H7 (cell line): ENCODE data around the gene RINT1. TPM values are rescaled to one million over a fixed set of nuclear protein-coding genes. Genes with fewer than 3 reads are reported as not detected.
"Not testable (repeated sequence)": the region's sequence is repeated elsewhere in the genome, so short reads cannot be mapped to it uniquely, and the experiment has no call there.

Source experiments
- DNase-seq: peaks from one replicate; pipeline ENCODE4 v3.0.0; 2012
- H3K27me3 ChIP-seq: 2 replicates; pipeline ENCODE4 v1.6.0; 2011; ENCODE audit warnings: mild to moderate bottlenecking, low read length; ENCODE audit not compliant: control insufficient read depth, insufficient read depth
- H3K36me3 ChIP-seq: replicated peaks from 2 replicates; pipeline ENCODE4 v1.5.1; 2011; ENCODE audit warnings: low read length; ENCODE audit not compliant: control insufficient read depth, insufficient read depth
- H3K4me3 ChIP-seq: 2 replicates; pipeline ENCODE4 v1.5.1; 2011; ENCODE audit warnings: low read depth, mild to moderate bottlenecking, control low read depth, low read length, moderate library complexity; ENCODE audit not compliant: insufficient read depth
- total RNA-seq: library from RNA; depleted of rRNA; stranded (reverse); fragments of >200 nt; shearing (Covaris generic); gene quantifications from 2 replicates; pipeline ENCODE4 v1.2.3, GENCODE V29; 2014; rRNA removed

RINT1 gene
- total RNA-seq, result 4.4 and 5.9 TPM in 2 replicates

GRCh38 chr7:105531792-105532671, at the start of gene RINT1:
Gene RINT1 (plus strand): TSS chr7:105532201. CDS start chr7:105532316, 115 bp downstream.
- H3K4me3 ChIP-seq, result peak within 1 kb of the TSS; percentile 92
- peak; percentile 93 for DNase-seq
- H3K27me3 ChIP-seq, result no peaks in the 10 kb centered on the region
- H3K36me3 ChIP-seq, result peaks cover 3% of the 10 kb centered on the region; the same call in 1 of the 2 replicates

GRCh38 chr7:105487579-105488571, 44.1 kb upstream of the RINT1 start:
- DNase-seq, result no peak
- H3K27me3 ChIP-seq, result no peaks in the 10 kb centered on the region
- peaks cover 8% of the 10 kb centered on the region for H3K36me3 ChIP-seq

GRCh38 chr7:105489409-105489808, 42.6 kb upstream of the RINT1 start:
- Histone ChIP-seq H3K36me3 (peaks cover 8% of the 10 kb centered on the region), H3K27me3 (no peaks in the 10 kb centered on the region), H3K4me3 (no peak overlapping the region)
- DNase-seq, result no peak

More at GRCh38 chr7:105487579-105488571, 44.1 kb upstream of the RINT1 start:
- no peak overlapping the region for H3K4me3 ChIP-seq

- Histone ChIP-seq H3K27me3 (no peaks in the 10 kb centered on the region), H3K4me3 (no peak overlapping the region), H3K36me3 (peaks cover 4% of the 10 kb centered on the region)
- DNase-seq, result no peak
These were observed 38.6 kb upstream of the RINT1 start for GRCh38 chr7:105493196-105493922.

- Histone ChIP-seq H3K36me3 (peaks cover 4% of the 10 kb centered on the region), H3K4me3 (no peak overlapping the region), H3K27me3 (no peaks in the 10 kb centered on the region)
- DNase-seq, result no peak
These were observed 38.1 kb upstream of the RINT1 start for GRCh38 chr7:105493923-105494315.

- Histone ChIP-seq H3K27me3 (no peaks in the 10 kb centered on the region), H3K4me3 (no peak overlapping the region), H3K36me3 (peaks cover 9% of the 10 kb centered on the region)
- DNase-seq, result no peak
These were observed 35.5 kb upstream of the RINT1 start for GRCh38 chr7:105496521-105496920.

- DNase-seq, result no peak
- Histone ChIP-seq H3K4me3 (no peak overlapping the region), H3K27me3 (no peaks in the 10 kb centered on the region), H3K36me3 (peaks cover 10% of the 10 kb centered on the region)
These were observed 35.0 kb upstream of the RINT1 start for GRCh38 chr7:105497016-105497415.

- no peak for DNase-seq
- H3K4me3 ChIP-seq, result no peak overlapping the region
- H3K36me3 ChIP-seq, result peaks cover 22% of the 10 kb centered on the region
These were observed 29.8 kb upstream of the RINT1 start for GRCh38 chr7:105502173-105502572.

GRCh38 chr7:105512415-105512814, 19.6 kb upstream of the RINT1 start:
- Histone ChIP-seq H3K36me3 (peaks cover 4% of the 10 kb centered on the region), H3K4me3 (no peak overlapping the region), H3K27me3 (no peaks in the 10 kb centered on the region)
- no peak for DNase-seq

More at GRCh38 chr7:105502173-105502572, 29.8 kb upstream of the RINT1 start:
- no peaks in the 10 kb centered on the region for H3K27me3 ChIP-seq

GRCh38 chr7:105512926-105513526, 19.0 kb upstream of the RINT1 start:
- no peaks in the 10 kb centered on the region for H3K27me3 ChIP-seq
- H3K36me3 ChIP-seq, result peaks cover 4% of the 10 kb centered on the region
- H3K4me3 ChIP-seq, result no peak overlapping the region

GRCh38 chr7:105515610-105516009, 16.4 kb upstream of the RINT1 start:
- H3K36me3 ChIP-seq, H3K4me3 ChIP-seq, DNase-seq, H3K27me3 ChIP-seq: not testable (repeated sequence)

More at GRCh38 chr7:105512926-105513526, 19.0 kb upstream of the RINT1 start:
- no peak for DNase-seq

GRCh38 chr7:105519353-105519752, 12.6 kb upstream of the RINT1 start:
- H3K36me3 ChIP-seq, result peaks cover 1% of the 10 kb centered on the region
- no peak overlapping the region for H3K4me3 ChIP-seq
- DNase-seq, result no peak
- H3K27me3 ChIP-seq, result no peaks in the 10 kb centered on the region

- not testable (repeated sequence) for H3K27me3 ChIP-seq, DNase-seq, H3K36me3 ChIP-seq
- H3K4me3 ChIP-seq, result peak overlapping the region; percentile 87; the same call in 1 of the 2 replicates
These were observed 11.4 kb upstream of the RINT1 start for GRCh38 chr7:105520620-105521019.
